ENCODE data around the gene FIGN. TPM values are rescaled to one million over a fixed set of nuclear protein-coding genes. Genes with fewer than 3 reads are reported as not detected.

The FIGN gene
- total RNA-seq, 1 donor, result 2.5 TPM

DNA sequence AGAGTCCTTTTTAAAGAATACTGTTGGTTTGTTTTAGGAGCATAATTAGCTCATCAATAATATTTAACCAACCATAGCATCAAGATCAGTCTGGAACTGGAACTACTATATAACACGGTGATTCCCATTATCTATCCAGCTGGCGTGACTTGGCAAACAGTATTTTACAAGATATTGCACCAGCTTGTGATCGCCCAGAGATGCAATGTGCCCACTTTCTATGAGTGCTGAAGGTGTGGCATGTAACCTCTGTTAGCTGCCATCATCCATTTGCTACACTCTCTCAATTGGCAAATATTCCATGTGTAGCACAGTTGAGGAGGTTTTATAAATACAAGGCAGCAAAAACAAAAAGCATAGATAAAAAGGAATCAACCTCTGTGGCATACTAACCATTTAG is 64.9 kb downstream of the FIGN start:
- no peaks in the 10 kb centered on the region for H4K20me1 ChIP-seq (ENCODE audit: insufficient read depth, low read length)
- no peaks in the 10 kb centered on the region for H3K9me3 ChIP-seq (ENCODE audit: low read depth, low read length)
- H3K36me3 ChIP-seq (ENCODE audit: insufficient read depth, low read length), result no peaks in the 10 kb centered on the region
- H2AFZ ChIP-seq (ENCODE audit: low read length), result no peak overlapping the region
- TF ChIP-seq, protein P1, sequence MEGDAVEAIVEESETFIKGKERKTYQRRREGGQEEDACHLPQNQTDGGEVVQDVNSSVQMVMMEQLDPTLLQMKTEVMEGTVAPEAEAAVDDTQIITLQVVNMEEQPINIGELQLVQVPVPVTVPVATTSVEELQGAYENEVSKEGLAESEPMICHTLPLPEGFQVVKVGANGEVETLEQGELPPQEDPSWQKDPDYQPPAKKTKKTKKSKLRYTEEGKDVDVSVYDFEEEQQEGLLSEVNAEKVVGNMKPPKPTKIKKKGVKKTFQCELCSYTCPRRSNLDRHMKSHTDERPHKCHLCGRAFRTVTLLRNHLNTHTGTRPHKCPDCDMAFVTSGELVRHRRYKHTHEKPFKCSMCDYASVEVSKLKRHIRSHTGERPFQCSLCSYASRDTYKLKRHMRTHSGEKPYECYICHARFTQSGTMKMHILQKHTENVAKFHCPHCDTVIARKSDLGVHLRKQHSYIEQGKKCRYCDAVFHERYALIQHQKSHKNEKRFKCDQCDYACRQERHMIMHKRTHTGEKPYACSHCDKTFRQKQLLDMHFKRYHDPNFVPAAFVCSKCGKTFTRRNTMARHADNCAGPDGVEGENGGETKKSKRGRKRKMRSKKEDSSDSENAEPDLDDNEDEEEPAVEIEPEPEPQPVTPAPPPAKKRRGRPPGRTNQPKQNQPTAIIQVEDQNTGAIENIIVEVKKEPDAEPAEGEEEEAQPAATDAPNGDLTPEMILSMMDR (IDR thresholded peaks at IDR 0.05; ENCODE audit: extremely low read depth, low read depth, low read length), result no peak
- DNase-seq (ENCODE audit: insufficient read length, low spot score, missing footprints), result no peak
- H3K4me2 ChIP-seq (ENCODE audit: insufficient read depth, low read length), result no peak overlapping the region
- no peaks in the 10 kb centered on the region for H3K79me2 ChIP-seq (ENCODE audit: insufficient read depth, low read length)
- no peak overlapping the region for H3K27ac ChIP-seq (ENCODE audit: low read depth, low read length)
- H3K4me1 ChIP-seq (ENCODE audit: insufficient read depth, low read length), result peaks cover 9% of the 10 kb centered on the region
- H3K27me3 ChIP-seq (ENCODE audit: insufficient read depth, low read length), result no peaks in the 10 kb centered on the region
- no peak overlapping the region for H3K4me3 ChIP-seq (ENCODE audit: insufficient read depth, low read length)

DNA sequence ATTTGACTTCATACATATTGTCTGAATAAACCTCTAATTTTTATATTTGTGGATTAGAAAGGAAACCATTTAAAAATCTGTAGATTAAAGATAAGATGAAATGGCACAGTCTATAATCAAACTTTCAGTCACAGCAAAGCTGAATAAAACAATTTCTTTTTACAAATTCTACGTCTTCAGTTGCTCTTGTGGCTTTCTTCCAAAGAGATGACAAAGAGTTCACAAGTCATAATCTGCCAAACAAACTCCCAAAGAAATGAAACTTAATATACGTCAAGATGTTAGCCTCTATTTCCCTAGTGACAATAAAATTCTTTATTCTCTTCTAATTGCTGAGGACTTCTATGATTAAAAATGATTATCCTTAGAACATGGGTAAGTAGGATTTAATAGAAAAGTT is 66.3 kb downstream of the FIGN start:
- Histone ChIP-seq H3K27ac (ENCODE audit: low read depth, low read length) (no peak overlapping the region), H3K9me3 (ENCODE audit: low read depth, low read length) (no peaks in the 10 kb centered on the region), H3K4me1 (ENCODE audit: insufficient read depth, low read length) (peaks cover 17% of the 10 kb centered on the region), H3K4me2 (ENCODE audit: insufficient read depth, low read length) (no peak overlapping the region), H3K27me3 (ENCODE audit: insufficient read depth, low read length) (no peaks in the 10 kb centered on the region), H4K20me1 (ENCODE audit: insufficient read depth, low read length) (no peaks in the 10 kb centered on the region), H3K36me3 (ENCODE audit: insufficient read depth, low read length) (no peaks in the 10 kb centered on the region), H3K4me3 (ENCODE audit: insufficient read depth, low read length) (no peak overlapping the region), H3K79me2 (ENCODE audit: insufficient read depth, low read length) (no peaks in the 10 kb centered on the region), H2AFZ (ENCODE audit: low read length) (no peak overlapping the region)
- DNase-seq (ENCODE audit: insufficient read length, low spot score, missing footprints), result no peak
- TF ChIP-seq, protein P1 (IDR thresholded peaks at IDR 0.05; ENCODE audit: extremely low read depth, low read depth, low read length), result no peak

DNA sequence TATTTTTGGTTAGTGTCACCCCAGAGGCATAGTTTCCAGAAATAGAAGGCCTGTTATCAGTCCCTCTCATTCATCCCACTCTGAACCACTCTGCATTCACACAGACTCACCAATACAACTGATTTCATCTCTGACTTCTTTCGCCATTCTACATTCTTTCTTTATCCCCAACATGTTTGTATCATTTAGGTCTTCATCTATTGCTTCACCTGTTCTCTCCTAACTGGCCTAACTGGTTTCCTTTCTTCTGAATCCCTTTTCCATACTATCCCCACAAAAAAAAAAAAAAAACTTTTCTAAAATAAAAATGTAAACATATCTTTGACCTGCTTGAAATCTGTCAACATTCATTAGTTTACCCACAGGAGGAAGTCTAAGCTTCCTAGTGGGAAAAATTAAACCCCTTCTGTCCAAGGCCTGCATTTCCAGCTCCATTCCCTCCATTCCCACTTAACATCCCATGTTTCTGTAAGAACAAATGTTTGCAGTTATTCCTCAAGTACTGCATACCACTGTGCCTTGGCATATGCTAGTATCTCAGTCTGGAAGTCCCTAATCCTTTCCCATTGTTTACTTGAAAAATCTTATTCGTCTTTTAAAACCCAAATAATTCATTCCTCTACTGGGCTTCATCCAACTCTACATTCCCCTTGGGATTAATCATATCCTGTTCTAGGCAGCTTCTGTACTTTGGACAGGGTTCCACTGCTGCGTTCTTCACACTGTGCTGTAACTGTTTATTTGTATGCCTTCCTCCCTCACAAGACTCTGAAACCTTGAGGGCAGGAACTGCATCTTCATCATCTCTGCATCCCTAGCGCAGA is 68.5 kb downstream of the FIGN start:
- no peak overlapping the region for H3K4me2 ChIP-seq (ENCODE audit: insufficient read depth, low read length)
- H3K27ac ChIP-seq (ENCODE audit: low read depth, low read length), result no peak overlapping the region
- TF ChIP-seq, protein P1 (IDR thresholded peaks at IDR 0.05; ENCODE audit: extremely low read depth, low read depth, low read length), result no peak

DNA sequence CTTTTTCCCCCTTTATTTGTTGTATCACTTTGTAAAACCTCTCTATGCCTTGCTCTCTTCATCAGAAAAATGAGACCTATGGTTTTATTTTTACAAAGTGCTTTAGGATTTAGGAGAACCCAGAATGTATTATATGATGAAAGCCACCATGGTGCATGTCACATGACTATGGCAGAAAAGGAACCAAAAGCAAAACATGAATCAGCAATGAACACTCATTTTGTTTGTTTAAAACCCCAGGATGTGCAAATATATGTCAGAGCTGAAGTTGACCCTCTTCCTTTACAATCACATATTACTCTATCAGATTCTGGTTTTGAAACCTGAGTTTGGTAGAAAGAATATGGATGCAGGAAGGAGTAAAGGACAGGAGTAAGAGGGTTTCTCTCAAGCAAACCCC is 70.0 kb downstream of the FIGN start:
- H3K36me3 ChIP-seq (ENCODE audit: insufficient read depth, low read length), result no peaks in the 10 kb centered on the region
- H3K27ac ChIP-seq (ENCODE audit: low read depth, low read length), result no peak overlapping the region
- no peaks in the 10 kb centered on the region for H3K27me3 ChIP-seq (ENCODE audit: insufficient read depth, low read length)
- H3K9me3 ChIP-seq (ENCODE audit: low read depth, low read length), result no peaks in the 10 kb centered on the region
- H3K4me3 ChIP-seq (ENCODE audit: insufficient read depth, low read length), result no peak overlapping the region
- H4K20me1 ChIP-seq (ENCODE audit: insufficient read depth, low read length), result no peaks in the 10 kb centered on the region
- H2AFZ ChIP-seq (ENCODE audit: low read length), result no peak overlapping the region
- H3K79me2 ChIP-seq (ENCODE audit: insufficient read depth, low read length), result no peaks in the 10 kb centered on the region
- no peak overlapping the region for H3K4me2 ChIP-seq (ENCODE audit: insufficient read depth, low read length)
- TF ChIP-seq, protein P1 (IDR thresholded peaks at IDR 0.05; ENCODE audit: extremely low read depth, low read depth, low read length), result no peak
- H3K4me1 ChIP-seq (ENCODE audit: insufficient read depth, low read length), result peaks cover 29% of the 10 kb centered on the region
- peak; percentile 38 for DNase-seq (ENCODE audit: insufficient read length, low spot score, missing footprints)

More for the DNA sequence above, 68.5 kb downstream of the FIGN start:
- Histone ChIP-seq H3K79me2 (ENCODE audit: insufficient read depth, low read length) (no peaks in the 10 kb centered on the region), H3K4me1 (ENCODE audit: insufficient read depth, low read length) (peaks cover 25% of the 10 kb centered on the region), H3K9me3 (ENCODE audit: low read depth, low read length) (no peaks in the 10 kb centered on the region), H3K36me3 (ENCODE audit: insufficient read depth, low read length) (no peaks in the 10 kb centered on the region), H4K20me1 (ENCODE audit: insufficient read depth, low read length) (no peaks in the 10 kb centered on the region), H3K4me3 (ENCODE audit: insufficient read depth, low read length) (no peak overlapping the region), H3K27me3 (ENCODE audit: insufficient read depth, low read length) (no peaks in the 10 kb centered on the region), H2AFZ (ENCODE audit: low read length) (no peak overlapping the region)
- DNase-seq (ENCODE audit: insufficient read length, low spot score, missing footprints), result peak; percentile 80
